ENCODE results near the gene TRAPPC4. TPM values are rescaled to one million over a fixed set of nuclear protein-coding genes. Genes with fewer than 3 reads are reported as not detected.
"Not testable (repeated sequence)": the region's sequence is repeated elsewhere in the genome, so short reads cannot be mapped to it uniquely, and the experiment has no call there.

Gene TRAPPC4
- total and polyA plus RNA-seq, 2 experiments from 2014 or later: 96.1 to 175 TPM

DNA sequence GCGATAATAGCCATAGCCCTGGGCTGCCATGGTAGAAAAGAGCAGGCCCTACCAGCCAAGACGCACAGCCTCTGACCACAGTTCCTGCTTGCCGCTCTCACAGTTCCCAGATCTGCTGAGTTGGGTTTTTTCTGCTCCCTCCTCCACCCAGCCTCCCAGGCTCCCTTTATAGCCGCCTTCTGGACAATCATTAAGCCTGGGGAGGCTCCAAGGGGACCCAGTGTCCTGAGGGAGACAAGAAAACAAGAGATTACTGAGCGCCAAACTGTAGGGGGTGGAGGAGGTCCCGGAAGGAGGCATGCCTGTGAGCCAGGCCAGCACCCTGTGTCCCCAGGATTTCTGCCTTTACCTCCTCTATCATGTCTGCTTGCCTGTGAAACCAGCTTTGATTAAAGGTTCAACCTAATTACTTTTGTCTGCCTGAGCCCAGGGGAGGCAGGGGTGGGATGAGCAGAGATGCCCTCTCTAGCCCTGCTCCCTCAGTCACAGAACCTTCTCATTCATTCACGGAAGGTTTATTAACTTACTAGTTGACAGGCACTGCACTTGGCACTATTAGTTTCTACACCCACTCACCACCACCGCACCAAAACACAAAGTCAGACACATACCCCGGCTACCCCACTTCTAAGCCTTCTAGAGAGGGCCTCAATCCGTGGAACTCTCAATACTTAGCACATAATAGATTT lies 10.9 kb downstream of the TRAPPC4 start:
- H3K4me2 ChIP-seq: peak overlapping the region; percentile 98
- no peak for TF ChIP-seq EZH2 (IDR thresholded peaks at IDR 0.05; ENCODE audit: borderline replicate concordance)
- peaks cover 48% of the 10 kb centered on the region for H3K79me2 ChIP-seq
- no peak overlapping the region for H2AFZ ChIP-seq
- H3K27me3 ChIP-seq: no peaks in the 10 kb centered on the region
- 23% methylated on average over 10 of the region's 10 CpGs for WGBS (ENCODE audit: low lambda C conversion rate, missing lambda C conversion rate)
- peak; percentile 89 for DNase-seq (ENCODE audit: low spot score)
- H4K20me1 ChIP-seq (ENCODE audit: insufficient read depth, poor library complexity, severe bottlenecking): no peaks in the 10 kb centered on the region
- H3K4me3 ChIP-seq: peak overlapping the region; percentile 72
- no peaks in the 10 kb centered on the region for H3K9me3 ChIP-seq (ENCODE audit: low read depth)
- no peaks in the 10 kb centered on the region for H3K9me2 ChIP-seq (replicated peaks; ENCODE audit: insufficient read depth)
- H3K36me3 ChIP-seq (replicated peaks; ENCODE audit: insufficient read depth, low read depth): no peaks in the 10 kb centered on the region
- peak overlapping the region; percentile 91 for H3K27ac ChIP-seq
- peaks cover 44% of the 10 kb centered on the region for H3K4me1 ChIP-seq (ENCODE audit: insufficient read depth)

DNA sequence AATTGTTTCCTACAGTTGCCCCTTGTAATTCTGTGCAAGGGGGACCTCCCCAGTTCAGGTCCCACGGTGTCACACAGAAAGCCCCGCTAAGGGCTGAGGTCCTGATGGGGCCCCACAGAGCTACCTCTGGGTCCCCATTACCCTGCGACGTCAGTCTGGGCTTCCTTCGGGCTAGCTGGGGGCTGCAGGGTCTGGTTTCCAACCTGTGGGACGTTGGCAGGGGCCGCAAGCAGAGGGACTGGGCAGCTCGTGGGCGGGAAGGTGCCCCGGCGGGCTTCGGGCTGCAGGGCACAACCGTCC lies 11.4 kb downstream of the TRAPPC4 start:
- H3K4me3 ChIP-seq: peak overlapping the region; percentile 72
- no peaks in the 10 kb centered on the region for H3K36me3 ChIP-seq (replicated peaks; ENCODE audit: insufficient read depth, low read depth)
- H3K4me1 ChIP-seq (ENCODE audit: insufficient read depth): peaks cover 39% of the 10 kb centered on the region
- no peaks in the 10 kb centered on the region for H4K20me1 ChIP-seq (ENCODE audit: insufficient read depth, poor library complexity, severe bottlenecking)
- no peaks in the 10 kb centered on the region for H3K9me2 ChIP-seq (replicated peaks; ENCODE audit: insufficient read depth)
- peak overlapping the region; percentile 96 for H2AFZ ChIP-seq
- TF ChIP-seq EZH2 (IDR thresholded peaks at IDR 0.05; ENCODE audit: borderline replicate concordance): no peak
- no peak for TF ChIP-seq CTCF (IDR thresholded peaks at IDR 0.05; ENCODE audit: poor library complexity)
- TF ChIP-seq EZH2phosphoT487 (IDR thresholded peaks at IDR 0.05; ENCODE audit: low read depth, severe bottlenecking, unreplicated experiment): no peak
- no peaks in the 10 kb centered on the region for H3K27me3 ChIP-seq
- H3K4me2 ChIP-seq: peak overlapping the region; percentile 98
- WGBS (ENCODE audit: low lambda C conversion rate, missing lambda C conversion rate): 1% methylated on average over 13 of the region's 13 CpGs
- H3K79me2 ChIP-seq: peaks cover 48% of the 10 kb centered on the region
- H3K9me3 ChIP-seq (ENCODE audit: low read depth): no peaks in the 10 kb centered on the region
- no peak for DNase-seq (ENCODE audit: low spot score)
- H3K27ac ChIP-seq: peak overlapping the region; percentile 91

- no peaks in the 10 kb centered on the region for H3K9me2 ChIP-seq (replicated peaks; ENCODE audit: insufficient read depth)
- peak; percentile 99 for DNase-seq (ENCODE audit: low spot score)
- no peaks in the 10 kb centered on the region for H3K27me3 ChIP-seq
- H2AFZ ChIP-seq: peak within 1 kb of the TSS; percentile 96
- peaks cover 44% of the 10 kb centered on the region for H3K79me2 ChIP-seq
- H3K4me1 ChIP-seq (ENCODE audit: insufficient read depth): peaks cover 34% of the 10 kb centered on the region
- H3K9me3 ChIP-seq (ENCODE audit: low read depth): no peaks in the 10 kb centered on the region
- peak within 1 kb of the TSS; percentile 98 for H3K4me2 ChIP-seq
- WGBS (ENCODE audit: low lambda C conversion rate, missing lambda C conversion rate): 1% methylated on average over 53 of the region's 67 CpGs
- peak within 1 kb of the TSS; percentile 72 for H3K4me3 ChIP-seq
- H3K27ac ChIP-seq: peak within 1 kb of the TSS; percentile 91
- TF ChIP-seq CTCF (IDR thresholded peaks at IDR 0.05; ENCODE audit: poor library complexity): no peak
- TF ChIP-seq EZH2phosphoT487 (IDR thresholded peaks at IDR 0.05; ENCODE audit: low read depth, severe bottlenecking, unreplicated experiment): no peak
- TF ChIP-seq EZH2 (IDR thresholded peaks at IDR 0.05; ENCODE audit: borderline replicate concordance): no peak
- H3K36me3 ChIP-seq (replicated peaks; ENCODE audit: insufficient read depth, low read depth): no peaks in the 10 kb centered on the region
- no peaks in the 10 kb centered on the region for H4K20me1 ChIP-seq (ENCODE audit: insufficient read depth, poor library complexity, severe bottlenecking)
These were observed 11.9 kb downstream of the TRAPPC4 start, which contains the start of gene SLC37A4 for GRCh38 chr11:119030329-119031047. TSS of gene SLC37A4 (minus strand) at chr11:119030877.

GRCh38 chr11:119031912-119032280 lies 13.3 kb downstream of the TRAPPC4 start:
- H3K9me2 ChIP-seq (replicated peaks; ENCODE audit: insufficient read depth): no peaks in the 10 kb centered on the region
- no peak overlapping the region for H3K4me3 ChIP-seq
- H3K9me3 ChIP-seq (ENCODE audit: low read depth): no peaks in the 10 kb centered on the region
- DNase-seq (ENCODE audit: low spot score): no peak
- H3K27me3 ChIP-seq: no peaks in the 10 kb centered on the region
- H3K4me1 ChIP-seq (ENCODE audit: insufficient read depth): peaks cover 23% of the 10 kb centered on the region
- no peaks in the 10 kb centered on the region for H3K36me3 ChIP-seq (replicated peaks; ENCODE audit: insufficient read depth, low read depth)
- no peaks in the 10 kb centered on the region for H4K20me1 ChIP-seq (ENCODE audit: insufficient read depth, poor library complexity, severe bottlenecking)
- H2AFZ ChIP-seq: no peak overlapping the region
- H3K4me2 ChIP-seq: no peak overlapping the region
- H3K79me2 ChIP-seq: peaks cover 30% of the 10 kb centered on the region
- H3K27ac ChIP-seq: no peak overlapping the region
- TF ChIP-seq EZH2phosphoT487 (IDR thresholded peaks at IDR 0.05; ENCODE audit: low read depth, severe bottlenecking, unreplicated experiment) (no peak), EZH2 (IDR thresholded peaks at IDR 0.05; ENCODE audit: borderline replicate concordance) (no peak), CTCF (IDR thresholded peaks at IDR 0.05; ENCODE audit: poor library complexity) (no peak)
- WGBS (ENCODE audit: low lambda C conversion rate, missing lambda C conversion rate): 82% methylated on average over 9 of the region's 9 CpGs

DNA sequence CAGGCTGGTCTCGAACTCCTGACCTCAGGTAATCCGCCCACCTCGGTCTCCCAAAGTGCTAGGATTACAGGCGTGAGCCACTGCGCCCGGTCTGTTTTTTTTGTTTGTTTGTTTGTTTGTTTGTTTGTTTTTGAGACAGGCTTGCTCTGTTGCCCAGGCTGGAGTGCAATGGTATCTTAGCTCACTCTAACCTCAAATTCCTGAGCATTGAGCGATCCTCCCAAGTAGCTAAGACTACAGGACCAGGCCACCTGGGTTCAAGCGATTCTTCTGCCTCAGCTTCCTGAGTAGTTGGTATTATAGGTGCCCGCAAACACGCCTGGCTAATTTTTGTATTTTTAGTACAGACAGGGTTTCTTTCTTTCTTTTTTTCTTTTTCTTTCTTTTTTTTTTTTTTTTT lies 14.9 kb downstream of the TRAPPC4 start:
- not testable (repeated sequence) for H3K4me2 ChIP-seq; H4K20me1 ChIP-seq (ENCODE audit: insufficient read depth, poor library complexity, severe bottlenecking); H3K27me3 ChIP-seq; H3K9me3 ChIP-seq (ENCODE audit: low read depth); DNase-seq (ENCODE audit: low spot score); H2AFZ ChIP-seq; H3K27ac ChIP-seq; H3K9me2 ChIP-seq (replicated peaks; ENCODE audit: insufficient read depth); H3K4me3 ChIP-seq; H3K36me3 ChIP-seq (replicated peaks; ENCODE audit: insufficient read depth, low read depth)
- Histone ChIP-seq H3K4me1 (ENCODE audit: insufficient read depth) (peaks cover 13% of the 10 kb centered on the region), H3K79me2 (peaks cover 16% of the 10 kb centered on the region)
- WGBS (ENCODE audit: low lambda C conversion rate, missing lambda C conversion rate): 88% methylated on average over 10 of the region's 10 CpGs

Data from hepatocyte (in vitro differentiated cells).